ENCODE results near the gene CCDC190.

DNA sequence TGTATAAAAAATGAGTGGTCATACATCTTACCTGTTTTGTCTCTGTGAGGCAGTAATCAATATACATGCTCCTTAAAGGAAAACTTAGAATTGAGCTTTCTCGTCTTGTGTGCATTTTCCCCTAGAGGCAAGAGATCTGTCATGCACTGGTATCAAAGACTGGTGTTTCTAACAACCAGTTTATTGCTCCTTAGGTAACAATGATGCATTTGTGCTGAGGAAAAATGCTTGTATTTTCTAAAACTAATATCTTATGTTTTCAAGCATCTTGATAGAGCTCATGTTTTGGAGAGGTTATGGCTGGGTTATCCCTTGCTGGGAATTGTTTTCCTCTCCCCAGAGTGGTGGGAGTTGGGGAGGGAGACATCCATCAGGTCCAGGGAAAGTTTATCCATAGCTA lies 23.9 kb upstream of the CCDC190 start:
- TF ChIP-seq CTCF (IDR thresholded peaks at IDR 0.05) = no peak
- no peak for TF ChIP-seq POLR2A (IDR thresholded peaks at IDR 0.05)
